NCI-H748 (cell line): ENCODE results near the gene AFAP1L1.

Experiments
- DNase-seq: peaks from one replicate; lab custom pipeline; 2025; ENCODE audit not compliant: unreplicated experiment; lab: John Stamatoyannopoulos, UW

The AFAP1L1 gene

DNA sequence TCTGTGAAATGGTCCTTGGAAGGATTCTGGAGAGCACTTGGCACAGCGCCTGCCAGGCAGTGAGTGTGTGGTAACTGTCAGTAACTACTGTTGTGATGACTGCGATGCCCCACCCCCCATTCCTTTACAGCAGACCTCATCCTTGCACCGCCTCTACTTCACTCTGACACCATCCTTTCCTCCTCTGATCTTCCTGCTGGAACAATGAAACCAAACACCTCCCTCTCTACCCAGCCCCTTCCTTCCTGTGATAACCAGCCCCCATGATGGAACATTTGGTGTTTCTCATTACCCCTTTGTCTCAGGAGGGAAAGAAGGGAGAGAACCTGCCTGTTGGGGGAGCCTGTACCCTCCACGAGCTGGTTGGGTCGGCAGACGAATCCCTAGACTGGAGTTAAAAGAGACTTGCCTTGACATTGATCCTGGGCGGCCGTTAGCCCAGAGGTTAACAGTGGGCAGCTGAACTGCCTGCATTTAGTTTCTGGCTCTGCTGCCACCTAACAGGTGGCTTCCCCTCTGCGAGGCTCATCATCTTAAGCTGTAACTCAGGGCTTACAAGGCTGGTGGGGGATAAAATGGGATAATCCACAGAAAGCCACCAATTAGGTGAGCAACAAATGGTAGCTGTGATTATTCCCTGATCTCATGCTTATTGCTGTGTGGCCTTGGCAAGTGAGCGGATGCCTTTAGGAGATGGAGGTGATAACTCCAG lies 39.4 kb downstream of the AFAP1L1 start:
- no peak for DNase-seq

DNA sequence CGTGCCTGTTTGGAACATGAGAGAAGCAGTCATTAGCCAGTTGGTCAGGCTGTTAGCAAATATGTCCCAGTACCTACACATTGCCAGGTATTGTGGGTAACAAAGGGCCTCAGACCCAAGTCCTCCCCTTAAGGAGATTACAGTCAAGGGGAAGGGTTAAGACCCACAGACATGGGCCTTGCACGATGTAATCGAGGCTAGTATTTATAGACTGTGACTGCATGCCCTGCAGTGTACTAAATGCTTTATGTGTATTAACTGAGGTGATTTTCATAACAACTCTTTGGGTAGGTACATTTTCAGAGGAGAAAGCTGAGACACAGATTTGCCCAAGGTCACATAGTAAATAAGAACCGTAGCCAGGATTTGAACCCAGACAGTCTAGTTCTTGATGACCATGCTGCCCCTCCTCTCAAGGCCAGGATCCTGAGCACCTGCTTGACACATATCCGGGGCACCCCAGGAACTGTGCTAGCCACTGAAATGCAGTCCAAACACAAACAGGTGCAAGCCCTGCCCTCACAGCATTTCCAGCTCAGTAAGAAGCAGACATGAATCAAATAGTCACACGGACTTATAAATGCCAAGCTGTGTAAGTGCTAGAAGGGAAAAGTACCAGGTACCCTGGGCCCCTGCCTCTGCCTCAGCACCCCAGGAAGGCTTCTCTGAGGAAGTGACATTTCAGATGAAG lies 41.6 kb downstream of the AFAP1L1 start:
- no peak for DNase-seq

DNA sequence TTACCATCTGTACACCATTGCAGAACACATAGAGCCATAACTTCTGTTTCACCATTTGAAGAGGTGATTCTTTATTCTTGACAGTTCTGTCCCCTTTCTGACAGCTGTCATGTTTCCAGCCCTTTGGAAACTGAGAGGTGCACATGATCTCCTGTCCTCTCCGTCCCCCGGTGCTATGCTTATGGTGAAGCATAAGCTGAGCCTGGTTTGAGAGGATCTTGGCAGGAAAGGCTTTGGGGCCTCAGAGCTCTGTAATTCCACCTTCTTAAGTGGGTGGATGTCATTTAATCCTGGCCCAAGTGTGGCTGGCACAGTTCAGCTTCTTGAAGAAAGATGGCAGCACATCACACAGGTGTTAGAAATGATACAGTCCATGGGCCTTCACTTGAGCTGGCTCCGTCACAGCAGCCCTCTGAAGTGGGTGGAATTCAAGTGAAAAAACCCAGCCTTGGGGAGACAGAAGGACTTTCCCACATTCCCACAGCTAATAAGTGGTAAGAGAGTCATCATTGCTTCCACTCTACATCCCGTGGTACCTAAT lies 43.0 kb downstream of the AFAP1L1 start:
- no peak for DNase-seq

DNA sequence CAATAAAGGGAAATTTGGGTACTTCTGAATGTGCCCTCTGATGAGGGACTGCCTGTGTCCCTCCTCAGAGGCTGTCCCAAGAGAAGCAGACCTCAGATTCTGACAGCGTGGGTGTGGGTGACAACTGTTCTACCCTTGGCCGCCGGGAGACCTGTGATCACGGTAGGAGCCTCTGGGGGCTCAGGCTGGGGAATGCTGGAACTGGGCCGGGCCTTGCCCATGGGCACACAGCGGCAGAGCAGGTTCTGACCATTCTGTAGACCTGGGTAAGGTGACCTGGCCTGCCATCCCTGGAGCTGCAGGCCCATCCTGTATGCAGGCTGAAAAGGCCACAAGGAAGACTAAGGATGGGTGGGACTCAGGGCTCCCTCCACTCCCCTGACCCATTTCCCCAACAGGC lies 44.1 kb downstream of the AFAP1L1 start:
- DNase-seq: no peak

DNA sequence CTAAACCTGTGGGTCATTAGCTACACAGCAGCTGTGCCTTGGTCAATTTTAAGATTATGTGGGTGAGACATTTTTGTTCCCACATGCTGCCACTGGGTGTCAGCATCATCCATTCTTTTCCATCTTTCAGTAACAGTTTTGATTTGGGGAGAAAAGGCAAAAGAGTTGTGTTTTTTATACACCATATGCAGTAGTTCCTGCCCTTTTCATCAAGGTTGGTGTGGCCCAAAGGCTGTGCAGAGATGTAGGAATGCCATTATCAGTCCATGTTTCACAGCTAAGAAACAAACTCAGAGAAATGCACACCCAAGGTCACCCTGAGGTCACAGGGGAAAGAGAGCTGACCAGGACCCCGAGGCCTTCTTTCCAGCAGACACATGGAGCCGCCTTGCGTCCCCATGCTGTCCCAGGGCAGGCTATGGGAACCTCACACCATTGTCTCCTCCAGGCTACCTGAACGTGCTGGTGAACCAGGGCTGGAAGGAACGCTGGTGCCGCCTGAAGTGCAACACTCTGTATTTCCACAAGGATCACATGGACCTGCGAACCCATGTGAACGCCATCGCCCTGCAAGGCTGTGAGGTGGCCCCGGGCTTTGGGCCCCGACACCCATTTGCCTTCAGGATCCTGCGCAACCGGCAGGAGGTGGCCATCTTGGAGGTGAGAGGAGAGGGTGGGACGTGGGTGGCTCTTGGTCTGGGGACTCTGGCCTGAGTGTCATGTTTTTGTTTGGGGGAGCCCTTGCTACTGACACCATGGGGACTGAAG lies 45.8 kb downstream of the AFAP1L1 start:
- DNase-seq: peak; percentile 27

DNA sequence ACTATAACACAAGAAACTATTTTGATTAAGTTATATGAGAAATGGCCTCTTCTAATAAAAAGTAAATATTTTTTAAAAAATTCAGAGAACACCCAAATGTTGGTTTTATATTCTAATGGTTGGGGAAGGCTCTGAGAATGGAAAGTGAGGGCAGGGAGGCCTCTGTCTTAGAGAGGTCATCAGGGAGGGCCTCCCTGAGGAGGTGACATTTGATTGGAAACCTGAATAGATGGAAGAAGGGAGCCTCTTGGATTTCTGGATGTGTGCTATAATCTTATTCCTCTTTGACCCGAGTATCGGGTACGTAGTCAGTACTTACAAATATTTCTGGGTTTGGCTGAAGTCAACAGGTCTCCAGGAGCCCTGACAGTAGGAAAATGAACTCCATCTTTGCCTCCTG lies 47.5 kb downstream of the AFAP1L1 start:
- DNase-seq: no peak

DNA sequence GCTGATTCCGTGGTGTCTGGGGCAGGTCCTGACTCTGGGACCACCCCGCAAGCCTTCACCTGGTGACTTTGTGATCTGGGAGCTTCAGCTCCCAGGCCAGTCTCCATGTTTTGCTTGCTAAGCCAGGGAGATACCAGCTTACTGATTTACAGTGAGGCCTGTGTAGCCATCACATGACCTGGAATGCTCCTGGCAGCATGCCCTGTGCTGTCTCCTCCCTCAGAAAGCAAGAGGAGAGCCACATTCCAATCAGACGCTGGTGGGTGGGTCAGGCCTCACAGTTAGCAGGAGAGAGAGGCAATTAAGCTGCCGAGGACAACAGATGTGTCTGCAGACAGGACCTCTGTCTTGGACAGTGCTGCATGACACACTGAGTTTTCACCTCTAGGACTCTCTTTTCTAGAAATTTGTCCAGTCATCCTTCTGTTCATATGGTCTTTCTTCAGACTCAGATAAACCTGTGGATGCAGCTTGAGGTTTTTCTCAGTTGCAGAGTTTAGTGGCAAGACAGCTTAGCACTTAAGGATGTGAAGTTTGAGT lies 49.2 kb downstream of the AFAP1L1 start:
- peak; percentile 56 for DNase-seq

DNA sequence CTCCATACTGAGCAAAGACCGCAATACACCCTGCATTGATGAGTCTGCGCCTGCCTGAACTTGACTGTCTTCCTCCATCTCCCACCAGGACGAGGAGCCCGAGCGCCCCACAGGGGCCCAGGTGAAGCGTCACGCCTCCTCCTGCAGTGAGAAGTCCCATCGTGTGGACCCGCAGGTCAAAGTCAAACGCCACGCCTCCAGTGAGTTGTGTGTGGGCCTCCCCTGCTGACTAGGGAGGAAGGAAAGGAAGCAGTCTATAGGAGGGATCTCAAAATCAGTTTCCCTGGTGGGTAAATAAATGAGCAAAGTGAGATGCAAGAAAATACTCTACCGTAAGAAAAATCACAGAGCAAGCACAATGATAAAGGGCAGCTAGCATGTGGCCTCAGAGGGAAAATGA lies 50.9 kb downstream of the AFAP1L1 start:
- DNase-seq: no peak

DNA sequence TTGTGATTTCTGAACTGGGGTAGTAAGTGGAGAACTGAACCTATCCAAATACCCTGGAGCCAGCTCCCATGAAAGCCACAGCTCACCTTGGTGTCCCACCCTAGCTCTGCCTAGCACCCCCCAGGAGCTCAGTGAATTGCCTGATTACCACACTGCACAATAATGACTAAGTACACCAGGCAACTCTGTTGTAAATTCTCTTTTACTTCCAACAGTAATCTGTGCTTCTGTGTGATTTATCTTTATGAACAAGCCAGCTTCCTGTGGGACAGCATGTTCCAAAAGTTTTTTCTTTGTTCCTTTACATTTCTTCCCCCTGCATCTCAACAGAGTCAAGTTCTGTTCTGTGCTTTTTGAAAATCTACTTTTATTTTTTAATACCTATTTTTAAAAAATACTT lies 51.6 kb downstream of the AFAP1L1 start:
- DNase-seq: no peak

DNA sequence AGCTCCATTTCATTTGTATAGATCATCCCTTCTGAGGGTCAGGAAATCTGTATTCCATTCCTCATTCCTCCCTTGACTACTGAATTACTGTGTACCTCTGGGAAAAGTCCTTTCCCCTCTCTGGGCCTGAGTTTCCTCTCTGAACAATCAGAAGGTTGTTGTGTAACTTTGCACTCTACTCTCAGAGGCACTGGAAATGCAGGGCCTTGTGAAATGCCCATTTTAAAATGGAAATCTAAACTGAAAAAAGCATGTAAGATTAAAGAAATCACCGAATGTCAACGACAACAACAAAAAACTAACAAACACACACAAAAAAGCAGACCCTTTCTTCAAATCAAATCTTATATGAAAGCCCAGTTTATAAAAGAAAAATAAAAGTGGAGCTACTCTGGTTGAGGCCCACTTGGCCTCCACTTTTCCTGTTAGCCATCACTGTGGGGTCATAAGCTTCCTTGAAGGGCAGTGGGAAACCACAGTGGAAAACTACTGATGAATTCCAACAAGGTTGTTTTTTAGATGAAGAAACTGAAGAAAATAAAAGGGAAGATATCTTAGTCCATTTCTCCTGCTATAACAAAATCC lies 52.1 kb downstream of the AFAP1L1 start:
- no peak for DNase-seq

DNA sequence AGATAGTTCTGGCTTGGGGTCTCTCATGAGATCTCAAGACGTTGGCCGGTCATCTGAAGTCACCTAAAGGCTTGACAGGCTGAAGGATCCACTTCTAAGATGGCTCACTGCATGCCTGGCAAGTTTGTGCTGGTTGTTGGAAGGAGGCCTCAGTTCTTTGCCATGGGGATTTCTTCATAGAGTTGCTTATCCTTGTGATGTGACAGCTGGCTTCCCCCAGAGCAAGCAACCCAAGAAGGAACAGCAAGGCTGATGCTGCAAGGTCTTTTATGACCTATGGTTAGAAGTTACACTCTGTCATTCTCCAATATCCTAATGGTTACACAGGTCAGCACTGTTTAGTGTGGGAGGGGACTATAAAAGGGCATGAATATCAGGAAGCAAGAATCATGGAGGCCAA lies 53.0 kb downstream of the AFAP1L1 start:
- DNase-seq: no peak

DNA sequence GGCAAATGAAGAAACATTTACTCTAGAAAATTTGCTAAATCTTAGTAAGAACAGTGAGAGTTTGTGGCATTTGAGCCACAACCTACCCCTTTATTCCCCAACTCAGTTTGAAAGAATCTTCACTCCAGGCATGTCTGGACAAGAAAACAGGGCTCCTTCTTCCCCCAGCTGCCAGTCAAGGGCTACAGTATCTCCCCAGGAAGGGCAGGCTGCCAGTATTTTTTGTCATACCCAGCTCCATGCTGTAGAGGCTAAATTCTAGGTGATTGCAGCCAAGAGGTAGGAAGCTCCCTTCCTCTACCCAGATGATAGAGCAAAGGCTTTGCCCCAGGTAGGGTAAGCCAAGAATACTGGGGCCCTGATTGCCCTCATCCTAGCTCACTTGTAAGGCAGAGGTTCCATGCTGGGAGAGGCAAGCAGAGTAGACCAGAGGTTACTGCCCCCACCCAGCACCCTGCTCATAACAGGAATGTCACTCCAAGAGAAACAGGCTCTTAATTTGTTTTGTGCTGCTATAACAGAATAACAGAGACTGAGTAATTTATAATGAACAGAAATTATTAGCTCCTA lies 53.6 kb downstream of the AFAP1L1 start:
- no peak for DNase-seq

DNA sequence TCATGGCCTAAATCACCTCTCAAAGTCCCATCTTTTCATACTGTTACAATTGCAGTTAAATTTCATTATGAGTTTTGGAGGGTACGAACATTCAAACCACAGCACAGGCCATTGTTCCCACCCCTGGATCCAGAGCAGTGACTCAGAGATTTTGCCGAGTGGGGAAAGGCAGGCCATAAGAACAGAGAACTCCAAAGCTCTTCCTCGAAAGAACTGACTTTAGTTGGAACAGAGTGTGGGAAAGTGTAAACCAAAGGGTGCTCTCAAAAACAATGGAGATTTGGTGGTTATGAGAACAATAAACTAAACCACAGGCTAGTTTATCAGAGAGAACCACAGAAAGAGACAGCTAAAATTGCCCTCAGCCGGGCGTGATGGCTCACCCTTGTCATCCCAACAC lies 54.2 kb downstream of the AFAP1L1 start:
- no peak for DNase-seq

DNA sequence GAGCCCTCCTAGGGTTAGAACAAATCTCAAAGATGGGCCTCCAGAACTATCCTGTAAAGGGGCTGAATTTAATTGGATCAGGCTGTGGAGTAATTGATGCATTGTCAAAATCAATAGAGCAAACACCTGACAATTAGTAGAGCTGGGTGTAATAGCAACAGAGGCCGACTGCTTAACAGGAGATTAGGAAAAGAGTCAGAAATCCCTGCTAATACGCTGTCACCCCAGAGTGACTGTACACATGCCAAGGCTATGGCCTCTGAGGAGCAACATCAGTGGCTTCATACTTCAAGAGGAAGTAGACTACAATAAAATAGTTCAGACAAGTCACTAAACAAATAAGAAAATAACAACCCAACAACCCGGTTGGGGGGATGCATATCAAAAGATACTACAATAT lies 55.0 kb downstream of the AFAP1L1 start:
- no peak for DNase-seq

DNA sequence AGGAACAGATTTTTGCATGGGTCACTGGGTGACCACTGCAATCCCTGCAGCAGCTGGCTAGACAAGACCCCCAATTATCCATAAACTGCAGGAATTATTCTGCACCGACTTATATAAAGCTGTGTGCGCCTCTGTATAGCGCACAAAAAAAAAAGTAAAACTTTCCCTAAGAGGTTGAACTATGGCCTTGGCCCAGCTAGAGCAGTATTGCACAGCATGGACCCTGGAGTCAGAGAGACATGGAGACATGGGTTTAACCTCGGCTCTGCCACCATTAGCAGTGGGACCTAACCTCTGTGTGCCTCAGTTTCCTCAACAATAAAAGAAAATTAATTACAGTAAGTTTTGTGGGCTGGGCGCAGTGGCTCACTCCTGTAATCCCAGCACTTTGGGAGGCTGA lies 56.5 kb downstream of the AFAP1L1 start:
- no peak for DNase-seq

DNA sequence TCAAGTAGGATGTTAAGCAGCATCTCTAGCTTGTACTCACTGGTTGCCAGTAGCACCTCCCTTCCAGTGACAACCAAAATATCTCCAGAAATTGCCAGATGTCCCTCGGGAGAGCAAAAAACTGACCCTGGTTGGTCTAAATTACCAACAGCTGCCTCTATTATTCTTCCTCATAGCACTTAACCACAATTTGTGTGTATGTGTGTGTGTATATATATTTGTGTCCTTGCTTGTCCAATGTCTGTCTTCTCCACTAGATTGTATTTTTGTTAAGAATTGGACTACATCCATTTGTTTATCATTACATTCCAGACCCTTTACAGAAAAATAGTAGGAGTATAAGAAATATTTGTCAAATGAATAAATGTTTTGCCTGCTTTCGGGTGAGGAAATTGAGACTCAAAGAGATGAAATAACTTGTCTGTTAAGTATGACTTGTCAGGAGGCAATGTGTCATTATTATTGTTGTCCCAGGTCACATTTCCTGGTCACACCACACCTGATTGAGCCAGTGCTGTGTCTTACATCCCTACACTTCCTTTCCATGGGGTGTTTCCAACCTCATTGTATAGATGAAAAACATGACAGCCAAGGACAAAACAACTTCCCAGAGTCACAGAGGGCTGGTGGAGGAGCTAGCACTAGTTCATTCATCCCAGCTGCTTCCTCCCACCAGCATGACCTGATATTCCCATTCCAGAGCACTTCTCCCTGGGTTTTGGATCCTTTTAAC lies 62.2 kb downstream of the AFAP1L1 start:
- DNase-seq: no peak

DNA sequence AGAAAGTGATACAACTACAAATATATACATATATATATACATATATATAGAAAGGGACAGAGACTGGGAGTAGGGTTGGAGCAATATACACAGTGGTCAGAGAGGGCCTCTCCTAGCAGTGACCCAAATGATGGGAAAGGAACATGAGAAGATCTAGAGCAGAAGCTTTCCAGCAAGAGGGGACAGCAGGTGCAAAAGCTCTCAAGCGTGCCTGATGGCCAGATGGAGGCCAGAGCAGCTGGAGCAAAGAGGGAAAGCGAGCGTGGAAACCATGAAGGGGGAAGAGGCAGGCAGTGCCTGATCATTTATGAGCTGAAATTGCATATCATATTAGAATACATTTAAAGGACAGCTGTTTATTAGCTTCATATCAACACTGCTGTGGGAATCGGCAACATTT lies 66.1 kb downstream of the AFAP1L1 start:
- DNase-seq: no peak

DNA sequence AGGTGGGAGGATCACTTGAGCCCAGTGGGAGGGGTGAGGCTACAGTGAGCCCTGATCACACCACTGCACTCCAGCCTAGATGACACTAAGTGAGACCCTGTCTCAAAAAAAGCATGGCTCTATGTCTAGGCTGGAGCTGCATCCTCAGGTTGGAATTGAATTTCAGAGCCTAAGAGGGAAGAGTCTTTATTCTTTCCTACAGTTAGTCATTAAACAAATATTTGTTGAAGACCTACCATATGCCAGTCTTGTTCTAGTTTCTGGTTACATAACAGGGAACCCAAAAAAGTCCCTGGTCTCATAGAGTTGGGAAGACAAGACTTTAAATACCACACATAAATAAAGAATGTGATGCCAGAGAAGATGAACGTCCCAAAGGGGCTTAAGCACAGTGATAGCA lies 66.7 kb downstream of the AFAP1L1 start:
- DNase-seq: no peak

DNA sequence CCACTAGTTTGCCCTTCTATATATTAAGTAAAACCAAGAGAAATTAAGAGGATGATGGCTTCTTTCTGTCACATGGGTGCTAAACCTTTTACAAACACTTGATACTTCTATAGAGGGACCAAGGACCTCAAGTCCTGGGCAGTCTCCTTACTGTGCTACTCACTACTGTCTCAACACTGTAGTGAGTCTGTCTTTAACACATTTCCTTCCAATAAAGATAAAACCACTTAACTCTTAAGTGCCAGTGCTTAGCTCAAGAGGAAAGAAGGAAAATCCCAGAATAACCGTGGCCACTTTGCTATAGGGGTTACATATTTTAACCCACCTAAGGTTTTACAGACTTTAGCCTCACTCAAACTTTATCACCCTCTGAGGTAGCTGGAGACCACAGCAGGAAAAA lies 69.3 kb downstream of the AFAP1L1 start:
- DNase-seq: no peak

DNA sequence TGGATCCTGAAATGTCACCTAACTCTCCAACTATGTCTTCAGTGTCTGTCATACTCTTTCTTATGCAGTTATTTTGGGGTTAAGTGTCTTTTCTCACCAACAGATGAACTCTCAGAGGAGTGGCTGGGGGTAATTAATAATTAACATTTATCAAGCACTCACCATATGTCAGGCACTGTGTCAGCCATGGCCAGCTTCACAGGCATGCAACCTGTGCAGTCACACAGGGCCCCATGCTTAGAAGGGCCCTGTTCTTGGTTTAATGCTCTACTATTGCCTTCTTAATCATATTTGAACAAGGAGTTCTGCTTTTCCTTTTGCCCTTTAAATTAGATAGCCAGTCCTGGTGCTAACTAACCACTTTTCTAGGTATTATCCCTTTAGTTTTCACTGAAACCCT lies 70.2 kb downstream of the AFAP1L1 start:
- DNase-seq: no peak
